Measurements from ENCODE around the gene HMCN2. TPM values are rescaled to one million over a fixed set of nuclear protein-coding genes. Genes with fewer than 3 reads are reported as not detected.

Gene HMCN2
- polyA plus RNA-seq, 1 of the 3 experiments (the other 2 are of a cell fraction), result 0.15 TPM

DNA sequence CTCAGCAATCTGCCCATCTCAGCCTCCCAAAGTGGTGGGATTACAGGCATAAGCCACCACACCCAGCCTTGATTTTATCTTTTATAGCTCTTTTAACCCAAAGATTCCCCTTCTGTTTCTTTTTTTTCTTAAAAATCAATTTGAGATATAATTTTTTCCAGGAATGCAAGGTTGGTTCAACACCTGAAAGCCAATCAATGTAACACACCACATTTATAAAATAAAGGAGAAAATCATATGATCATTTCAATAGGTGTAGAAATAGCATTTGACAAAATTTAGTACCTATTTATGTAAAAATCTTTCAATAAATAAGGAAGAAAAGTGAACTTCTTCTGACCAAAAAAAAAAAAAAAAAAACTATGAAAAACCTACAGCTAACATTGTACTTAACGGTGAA is 175.5 kb downstream of the HMCN2 start:
- no peak overlapping the region for H3K27ac ChIP-seq (ENCODE audit: low read depth in 2 of 2, low read length in 1 of 2)
- H3K4me3 ChIP-seq (ENCODE audit: low read depth in 2 of 2, low read length in 1 of 2), result no peak overlapping the region
- DNase-seq, result no peak
- peaks cover 0 to 11% of the 10 kb centered on the region in 2 experiments; a peak in 1 of 4 replicates for H3K4me1 ChIP-seq (ENCODE audit: control insufficient read depth in 1 of 2, insufficient read depth in 2 of 2, low read depth in 1 of 2, low read length in 1 of 2)
- ChIA-PET POLR2A (no interaction called here), CTCF (no interaction called here)
- H3K79me2 ChIP-seq (ENCODE audit: insufficient read depth), result no peaks in the 10 kb centered on the region
- TF ChIP-seq TEAD4 (IDR thresholded peaks at IDR 0.05; ENCODE audit: borderline replicate concordance, insufficient read depth), result no peak
- no peak for TF ChIP-seq POLR2AphosphoS5 (IDR thresholded peaks at IDR 0.05; ENCODE audit: low read depth, low read length)
- TF ChIP-seq, protein P1, sequence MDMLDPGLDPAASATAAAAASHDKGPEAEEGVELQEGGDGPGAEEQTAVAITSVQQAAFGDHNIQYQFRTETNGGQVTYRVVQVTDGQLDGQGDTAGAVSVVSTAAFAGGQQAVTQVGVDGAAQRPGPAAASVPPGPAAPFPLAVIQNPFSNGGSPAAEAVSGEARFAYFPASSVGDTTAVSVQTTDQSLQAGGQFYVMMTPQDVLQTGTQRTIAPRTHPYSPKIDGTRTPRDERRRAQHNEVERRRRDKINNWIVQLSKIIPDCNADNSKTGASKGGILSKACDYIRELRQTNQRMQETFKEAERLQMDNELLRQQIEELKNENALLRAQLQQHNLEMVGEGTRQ (IDR thresholded peaks at IDR 0.05; ENCODE audit: borderline replicate concordance, low read depth, low read length), result no peak
- TF ChIP-seq MXI1 (IDR thresholded peaks at IDR 0.05; ENCODE audit: low read depth, low read length), result no peak
- TF ChIP-seq, protein P2, sequence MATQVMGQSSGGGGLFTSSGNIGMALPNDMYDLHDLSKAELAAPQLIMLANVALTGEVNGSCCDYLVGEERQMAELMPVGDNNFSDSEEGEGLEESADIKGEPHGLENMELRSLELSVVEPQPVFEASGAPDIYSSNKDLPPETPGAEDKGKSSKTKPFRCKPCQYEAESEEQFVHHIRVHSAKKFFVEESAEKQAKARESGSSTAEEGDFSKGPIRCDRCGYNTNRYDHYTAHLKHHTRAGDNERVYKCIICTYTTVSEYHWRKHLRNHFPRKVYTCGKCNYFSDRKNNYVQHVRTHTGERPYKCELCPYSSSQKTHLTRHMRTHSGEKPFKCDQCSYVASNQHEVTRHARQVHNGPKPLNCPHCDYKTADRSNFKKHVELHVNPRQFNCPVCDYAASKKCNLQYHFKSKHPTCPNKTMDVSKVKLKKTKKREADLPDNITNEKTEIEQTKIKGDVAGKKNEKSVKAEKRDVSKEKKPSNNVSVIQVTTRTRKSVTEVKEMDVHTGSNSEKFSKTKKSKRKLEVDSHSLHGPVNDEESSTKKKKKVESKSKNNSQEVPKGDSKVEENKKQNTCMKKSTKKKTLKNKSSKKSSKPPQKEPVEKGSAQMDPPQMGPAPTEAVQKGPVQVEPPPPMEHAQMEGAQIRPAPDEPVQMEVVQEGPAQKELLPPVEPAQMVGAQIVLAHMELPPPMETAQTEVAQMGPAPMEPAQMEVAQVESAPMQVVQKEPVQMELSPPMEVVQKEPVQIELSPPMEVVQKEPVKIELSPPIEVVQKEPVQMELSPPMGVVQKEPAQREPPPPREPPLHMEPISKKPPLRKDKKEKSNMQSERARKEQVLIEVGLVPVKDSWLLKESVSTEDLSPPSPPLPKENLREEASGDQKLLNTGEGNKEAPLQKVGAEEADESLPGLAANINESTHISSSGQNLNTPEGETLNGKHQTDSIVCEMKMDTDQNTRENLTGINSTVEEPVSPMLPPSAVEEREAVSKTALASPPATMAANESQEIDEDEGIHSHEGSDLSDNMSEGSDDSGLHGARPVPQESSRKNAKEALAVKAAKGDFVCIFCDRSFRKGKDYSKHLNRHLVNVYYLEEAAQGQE (IDR thresholded peaks at IDR 0.05; ENCODE audit: low read depth, low read length), result no peak
- TF ChIP-seq EP300 (IDR thresholded peaks at IDR 0.05; ENCODE audit: borderline replicate concordance in 1 of 2, low read depth in 1 of 2, low read length in 1 of 2), result no peak
- no peak for TF ChIP-seq RXRA (IDR thresholded peaks at IDR 0.05; ENCODE audit: borderline replicate concordance, low read depth)
- TF ChIP-seq, protein P3, sequence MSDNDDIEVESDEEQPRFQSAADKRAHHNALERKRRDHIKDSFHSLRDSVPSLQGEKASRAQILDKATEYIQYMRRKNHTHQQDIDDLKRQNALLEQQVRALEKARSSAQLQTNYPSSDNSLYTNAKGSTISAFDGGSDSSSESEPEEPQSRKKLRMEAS (IDR thresholded peaks at IDR 0.05; ENCODE audit: low read depth), result no peak
- H3K27me3 ChIP-seq (ENCODE audit: insufficient read depth), result no peaks in the 10 kb centered on the region
- WGBS (ENCODE audit: low lambda C conversion rate), result 83% methylated on average over 1 of the region's 1 CpG
- H3K9ac ChIP-seq, result no peak overlapping the region
- H3F3A ChIP-seq (replicated peaks; ENCODE audit: insufficient read depth), result no peaks in the 10 kb centered on the region
- no peak overlapping the region for H2AFZ ChIP-seq (ENCODE audit: low read depth)
- H4K20me1 ChIP-seq (ENCODE audit: insufficient read depth), result no peaks in the 10 kb centered on the region
- H3K9me2 ChIP-seq, result no peaks in the 10 kb centered on the region
- H3K9me3 ChIP-seq, result no peaks in the 10 kb centered on the region
- no peak overlapping the region for H3K4me2 ChIP-seq
- no peaks in the 10 kb centered on the region for H3K36me3 ChIP-seq (replicated peaks in 1 of 2; ENCODE audit: control insufficient read depth in 1 of 2, insufficient read depth in 2 of 2, low read length in 1 of 2)

DNA sequence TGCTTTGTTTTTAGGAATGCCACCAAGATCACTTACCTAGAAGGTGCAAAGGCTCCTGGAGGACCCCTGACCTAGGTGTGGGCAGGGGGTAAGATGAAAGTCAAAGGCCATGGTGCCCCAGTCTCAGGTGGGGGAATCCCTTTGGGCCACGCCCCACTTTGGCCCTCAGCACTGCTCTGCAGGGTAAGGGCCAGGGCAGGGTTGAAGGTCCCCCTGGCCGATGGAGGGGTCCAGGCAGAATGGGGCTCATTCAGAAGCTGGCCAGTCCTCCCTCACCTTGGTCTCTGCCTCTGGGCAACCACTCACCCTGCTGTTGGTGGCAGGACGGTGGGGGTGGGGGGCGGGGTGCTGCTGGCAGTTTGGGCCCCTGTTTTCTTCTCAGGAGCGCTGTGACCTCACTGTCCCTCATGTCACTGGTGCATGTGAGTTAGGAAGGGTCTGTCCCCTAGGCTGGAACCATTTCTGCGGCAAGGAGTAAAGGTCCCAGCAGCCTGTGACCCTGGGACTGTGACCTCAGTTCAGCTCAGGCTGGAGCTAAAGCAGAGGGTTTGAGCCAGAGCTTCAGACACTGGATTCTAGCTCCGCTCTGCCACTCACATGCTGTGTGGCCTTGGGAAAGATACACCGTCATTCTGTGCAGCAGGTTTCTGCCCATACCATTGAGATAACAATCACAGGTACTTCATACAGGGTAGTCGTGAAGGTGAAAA is 177.3 kb downstream of the HMCN2 start:
- no peaks in the 10 kb centered on the region for H3F3A ChIP-seq (replicated peaks; ENCODE audit: insufficient read depth)
- H3K79me2 ChIP-seq (ENCODE audit: insufficient read depth), result no peaks in the 10 kb centered on the region
- H3K4me3 ChIP-seq (ENCODE audit: low read depth in 2 of 2, low read length in 1 of 2), result no peak overlapping the region
- no peak overlapping the region for H2AFZ ChIP-seq (ENCODE audit: low read depth)
- ChIA-PET POLR2A (no interaction called here), CTCF (interaction anchor here (1.0 to 1.4 kb wide), 2 partner anchors 9 to 10 kb away, joined by 3 to 6 read pairs; no protein-coding TSS in a partner anchor)
- H4K20me1 ChIP-seq (ENCODE audit: insufficient read depth), result no peaks in the 10 kb centered on the region
- H3K9ac ChIP-seq, result no peak overlapping the region
- no peak for DNase-seq
- no peaks in the 10 kb centered on the region for H3K27me3 ChIP-seq (ENCODE audit: insufficient read depth)
- peaks cover 6 to 29% of the 10 kb centered on the region in 2 experiments; a peak in 1 of 4 replicates for H3K4me1 ChIP-seq (ENCODE audit: control insufficient read depth in 1 of 2, insufficient read depth in 2 of 2, low read depth in 1 of 2, low read length in 1 of 2)
- TF ChIP-seq RAD21 (IDR thresholded peaks at IDR 0.05; ENCODE audit: low read length) (no peak), GABPA (IDR thresholded peaks at IDR 0.05; ENCODE audit: low read depth) (no peak), PBX3 (IDR thresholded peaks at IDR 0.05) (no peak), YY1 (IDR thresholded peaks at IDR 0.05; ENCODE audit: low read depth) (no peak)
- no peak overlapping the region for H3K4me2 ChIP-seq
- no peaks in the 10 kb centered on the region for H3K9me2 ChIP-seq
- no peaks in the 10 kb centered on the region for H3K36me3 ChIP-seq (replicated peaks in 1 of 2; ENCODE audit: control insufficient read depth in 1 of 2, insufficient read depth in 2 of 2, low read length in 1 of 2)
- H3K27ac ChIP-seq (ENCODE audit: low read depth in 2 of 2, low read length in 1 of 2), result no peak overlapping the region
- 94% methylated on average over 5 of the region's 9 CpGs for WGBS (ENCODE audit: low lambda C conversion rate)
- H3K9me3 ChIP-seq, result no peaks in the 10 kb centered on the region
